Testis (tissue), 3 donors: Measurements from ENCODE around the gene POLD3. TPM values are rescaled to one million over a fixed set of nuclear protein-coding genes. Genes with fewer than 3 reads are reported as not detected.

Source experiments
- DNase-seq: peaks from one replicate; pipeline ENCODE4 v3.0.0-alpha.2; 2019
- H3K27ac ChIP-seq, 2 donors: fragments of 200-600 bp; sonication (generic); one replicate each; pipeline ENCODE4 v1.5.1; 2019
- H3K27me3 ChIP-seq: fragments of 200-600 bp; sonication (generic); one replicate; pipeline ENCODE4 v1.5.1; 2019
- H3K36me3 ChIP-seq: fragments of 200-600 bp; sonication (generic); one replicate; pipeline ENCODE4 v1.5.1; 2017; ENCODE audit warnings: low read depth; ENCODE audit errors: missing control alignments
- H3K4me1 ChIP-seq: fragments of 200-600 bp; sonication (generic); one replicate; pipeline ENCODE4 v1.5.1; 2019
- H3K4me3 ChIP-seq, 2 donors: fragments of 200-600 bp; sonication (generic); one replicate each; pipeline ENCODE4 v1.5.1; 2017 to 2019
- H3K9me3 ChIP-seq: fragments of 200-600 bp; sonication (generic); one replicate; pipeline ENCODE4 v1.5.1; 2017
- CTCF ChIP-seq, 3 experiments: fragments of 450-650 bp in 2 of 3; fragments of 200-600 bp in 1 of 3; sonication (generic) in 1 of 3; IDR thresholded peaks; one replicate each; pipeline ENCODE4 v1.5.1; 2016 to 2019; ENCODE audit warnings: antibody characterized with exemption in 3 of 3, mild to moderate bottlenecking in 2 of 3, moderate library complexity in 1 of 3
- POLR2A ChIP-seq: fragments of 450-650 bp; IDR thresholded peaks from one replicate; pipeline ENCODE4 v1.6.1; 2017; ENCODE audit warnings: antibody characterized with exemption, mild to moderate bottlenecking, moderate library complexity
- WGBS, 2 donors: methylation state at CpG; one replicate each; pipeline ENCODE4 v1.1.5; 2018; 5-methylcytosine and 5-hydroxymethylcytosine counted together
- intact Hi-C: fragments of 100-400 bp; cut with DNase I; formaldehyde crosslinking; loops from one replicate; pipeline ENCODE4 v1.15.1; 2023; ENCODE audit warnings: low total_unique reads
- polyA plus RNA-seq: library from polyadenylated mRNA; stranded (reverse); fragments of 350-450 nt; fragmentation: Illumina TruSeq; extraction: RNeasy Lipid Tissue Mini Kit (QIAGEN cat#74804); gene quantifications from one replicate; pipeline ENCODE4 v1.2.3, GENCODE V29; 2014; ENCODE audit warnings: low read depth, low replicate concordance; ENCODE audit not compliant: insufficient read depth
- total RNA-seq, 2 donors: library from RNA; depleted of rRNA; stranded (reverse); fragments of >200 nt; gene quantifications; one replicate each; pipeline ENCODE4 v1.2.3, GENCODE V29; 2016

Gene POLD3
- total and polyA plus RNA-seq, 3 donors from 2014 or later, result 25.2 to 36.3 (median 32.9) TPM

GRCh38 chr11:74678591-74679512 is 86.5 kb downstream of the POLD3 start:
- H3K4me3 ChIP-seq, result no peak overlapping the region
- no peaks in the 10 kb centered on the region for H3K27me3 ChIP-seq
- intact Hi-C loops, result no loop called here
- peak; percentile 6 for DNase-seq
- no peaks in the 10 kb centered on the region for H3K9me3 ChIP-seq
- H3K4me1 ChIP-seq, result peaks cover 3% of the 10 kb centered on the region
- 79 to 82% methylated on average over 13 of the region's 13 CpGs for WGBS, 2 donors
- no peak overlapping the region for H3K27ac ChIP-seq
- TF ChIP-seq POLR2A (no peak), CTCF (IDR thresholded peaks at IDR 0.05) (no peak)
- no peaks in the 10 kb centered on the region for H3K36me3 ChIP-seq

GRCh38 chr11:74679513-74679865 is 87.1 kb downstream of the POLD3 start:
- TF ChIP-seq CTCF (IDR thresholded peaks at IDR 0.05) (no peak), POLR2A (no peak)
- H3K36me3 ChIP-seq, result no peaks in the 10 kb centered on the region
- H3K27ac ChIP-seq, result no peak overlapping the region
- no peaks in the 10 kb centered on the region for H3K27me3 ChIP-seq
- intact Hi-C loops, result no loop called here
- H3K4me1 ChIP-seq, result peaks cover 3% of the 10 kb centered on the region
- peak; percentile 2 for DNase-seq
- no peaks in the 10 kb centered on the region for H3K9me3 ChIP-seq
- 93 to 100% methylated on average over 3 of the region's 3 CpGs for WGBS, 2 donors
- H3K4me3 ChIP-seq, result no peak overlapping the region

- Histone ChIP-seq H3K27me3 (no peaks in the 10 kb centered on the region), H3K9me3 (no peaks in the 10 kb centered on the region), H3K27ac (no peak overlapping the region), H3K4me1 (peaks cover 3% of the 10 kb centered on the region), H3K4me3 (no peak overlapping the region), H3K36me3 (no peaks in the 10 kb centered on the region)
- DNase-seq, result peak; percentile 5
- intact Hi-C loops, result loop anchor here (5.0 kb wide), 1 partner anchor 48 kb away; no protein-coding TSS in a partner anchor
- TF ChIP-seq CTCF (IDR thresholded peaks at IDR 0.05) (no peak), POLR2A (no peak)
- WGBS, 2 donors, result 97 to 98% methylated on average over 9 of the region's 9 CpGs
These were observed 87.8 kb downstream of the POLD3 start for GRCh38 chr11:74680035-74680671.

- Histone ChIP-seq H3K4me1 (peaks cover 3% of the 10 kb centered on the region), H3K9me3 (no peaks in the 10 kb centered on the region), H3K27ac (no peak overlapping the region), H3K4me3 (no peak overlapping the region), H3K36me3 (no peaks in the 10 kb centered on the region), H3K27me3 (no peaks in the 10 kb centered on the region)
- intact Hi-C loops, result loop anchor here (5.0 kb wide), 1 partner anchor 49 kb away; no protein-coding TSS in a partner anchor
- TF ChIP-seq CTCF (IDR thresholded peaks at IDR 0.05), result no peak
- 89 to 90% methylated on average over 14 to 17 of the region's 18 CpGs for WGBS, 2 donors
- peak; percentile 13 for DNase-seq
These were observed 88.5 kb downstream of the POLD3 start for GRCh38 chr11:74680703-74681531.
